HepG2 (cell line): ENCODE data around the gene CCDC57. TPM values are rescaled to one million over a fixed set of nuclear protein-coding genes. Genes with fewer than 3 reads are reported as not detected.
A peak's percentile ranks its signal among the peaks of the same experiment; 100 is the strongest.

Experiments used
- ATRX ChIP-seq: sonication (generic); formaldehyde crosslinking; IDR thresholded peaks from 2 replicates; pipeline ENCODE4 v1.4.0; 2020; ENCODE audit warnings: missing genetic modification reagents, borderline replicate concordance
- NKX3-1 ChIP-seq: sonication (generic); formaldehyde crosslinking; IDR thresholded peaks from 2 replicates; pipeline ENCODE4 v1.5.0; 2020; ENCODE audit warnings: missing genetic modification reagents
- RAD21 ChIP-seq: fragments of 450-650 bp; formaldehyde crosslinking; IDR thresholded peaks from 2 replicates; pipeline ENCODE4 v1.5.0; 2020; ENCODE audit warnings: mild to moderate bottlenecking
- REPIN1 ChIP-seq: sonication (generic); formaldehyde crosslinking; IDR thresholded peaks from 2 replicates; pipeline ENCODE4 v1.8.0; 2022; ENCODE audit warnings: missing genetic modification reagents, low read depth, mild to moderate bottlenecking, borderline replicate concordance
- ZKSCAN5 ChIP-seq: sonication (generic); formaldehyde crosslinking; IDR thresholded peaks from 2 replicates; pipeline ENCODE4 v1.5.1; 2020; ENCODE audit warnings: mild to moderate bottlenecking, missing genetic modification reagents
- ZNF260 ChIP-seq: sonication (generic); formaldehyde crosslinking; IDR thresholded peaks from 2 replicates; pipeline ENCODE4 v1.4.0; 2020; ENCODE audit warnings: missing genetic modification reagents, low read depth, mild to moderate bottlenecking, borderline replicate concordance
- ZNF350 ChIP-seq: sonication (generic); formaldehyde crosslinking; IDR thresholded peaks from 2 replicates; pipeline ENCODE4 v1.4.0; 2020; ENCODE audit warnings: mild to moderate bottlenecking, low read depth, missing genetic modification reagents, borderline replicate concordance
- ZNF616 ChIP-seq: sonication (generic); formaldehyde crosslinking; IDR thresholded peaks from 2 replicates; pipeline ENCODE4 v1.5.0; 2020; ENCODE audit warnings: low read depth, mild to moderate bottlenecking, missing genetic modification reagents
- ZNF7 ChIP-seq: IDR thresholded peaks from 2 replicates; pipeline ENCODE4 v1.6.1; 2016; ENCODE audit warnings: missing biosample characterization, missing genetic modification reagents
- ZNF775 ChIP-seq: sonication (generic); formaldehyde crosslinking; IDR thresholded peaks from 2 replicates; pipeline ENCODE4 v1.4.0; 2020; ENCODE audit warnings: missing genetic modification reagents, mild to moderate bottlenecking, moderate library complexity, borderline replicate concordance
- ZSCAN12 ChIP-seq: sonication (generic); formaldehyde crosslinking; IDR thresholded peaks from 2 replicates; pipeline ENCODE4 v1.9.0; 2021; ENCODE audit warnings: mild to moderate bottlenecking, missing genetic modification reagents
- ZSCAN21 ChIP-seq: sonication (generic); formaldehyde crosslinking; IDR thresholded peaks from 2 replicates; pipeline ENCODE4 v1.8.0; 2022; ENCODE audit warnings: mild to moderate bottlenecking, missing genetic modification reagents, moderate library complexity, borderline replicate concordance
- polyA plus RNA-seq, 8 experiments: library from polyadenylated mRNA; depleted of rRNA in 3 of 8; stranded (reverse) in 7 of 8; unstranded in 1 of 8; fragments of >200 nt; fragmentation: Illumina TruSeq in 4 of 8; extraction: Trizol in 4 of 8; gene quantifications; 2 replicates each; pipeline versions ENCODE4 v1.2.1 to v1.2.3, GENCODE V29; 2011 to 2016; ENCODE audit warnings: low read depth in 4 of 8, missing spikeins in 1 of 8, mixed read lengths in 1 of 8; ENCODE audit not compliant: insufficient read depth in 1 of 8
- total RNA-seq, 5 experiments: library from RNA; depleted of rRNA; stranded (reverse); fragments of >200 nt; fragmentation: Illumina TruSeq; extraction: Trizol; gene quantifications; 2 replicates each; pipeline ENCODE4 v1.2.3, GENCODE V29; 2016; ENCODE audit warnings: low read depth in 1 of 5
- TF ChIP-seq, protein P1 (sequence below): sonication (generic); formaldehyde crosslinking; IDR thresholded peaks from 2 replicates; pipeline ENCODE4 v1.4.0; 2020; ENCODE audit warnings: mild to moderate bottlenecking, missing genetic modification reagents
- TF ChIP-seq, protein P2 (sequence below): sonication (generic); formaldehyde crosslinking; IDR thresholded peaks from 2 replicates; pipeline ENCODE4 v1.8.0; 2022; ENCODE audit warnings: missing genetic modification reagents, low read depth, mild to moderate bottlenecking, borderline replicate concordance
- TF ChIP-seq, protein P3 (sequence below): sonication (generic); formaldehyde crosslinking; IDR thresholded peaks from 2 replicates; pipeline ENCODE4 v1.5.0; 2020; ENCODE audit warnings: missing genetic modification reagents, mild to moderate bottlenecking, borderline replicate concordance

Gene CCDC57
- total and polyA plus RNA-seq, 2 of the 13 experiments (the other 11 are each of a cell fraction or from before 2014, with no cell fraction given) = 59.3 to 59.9 TPM

DNA sequence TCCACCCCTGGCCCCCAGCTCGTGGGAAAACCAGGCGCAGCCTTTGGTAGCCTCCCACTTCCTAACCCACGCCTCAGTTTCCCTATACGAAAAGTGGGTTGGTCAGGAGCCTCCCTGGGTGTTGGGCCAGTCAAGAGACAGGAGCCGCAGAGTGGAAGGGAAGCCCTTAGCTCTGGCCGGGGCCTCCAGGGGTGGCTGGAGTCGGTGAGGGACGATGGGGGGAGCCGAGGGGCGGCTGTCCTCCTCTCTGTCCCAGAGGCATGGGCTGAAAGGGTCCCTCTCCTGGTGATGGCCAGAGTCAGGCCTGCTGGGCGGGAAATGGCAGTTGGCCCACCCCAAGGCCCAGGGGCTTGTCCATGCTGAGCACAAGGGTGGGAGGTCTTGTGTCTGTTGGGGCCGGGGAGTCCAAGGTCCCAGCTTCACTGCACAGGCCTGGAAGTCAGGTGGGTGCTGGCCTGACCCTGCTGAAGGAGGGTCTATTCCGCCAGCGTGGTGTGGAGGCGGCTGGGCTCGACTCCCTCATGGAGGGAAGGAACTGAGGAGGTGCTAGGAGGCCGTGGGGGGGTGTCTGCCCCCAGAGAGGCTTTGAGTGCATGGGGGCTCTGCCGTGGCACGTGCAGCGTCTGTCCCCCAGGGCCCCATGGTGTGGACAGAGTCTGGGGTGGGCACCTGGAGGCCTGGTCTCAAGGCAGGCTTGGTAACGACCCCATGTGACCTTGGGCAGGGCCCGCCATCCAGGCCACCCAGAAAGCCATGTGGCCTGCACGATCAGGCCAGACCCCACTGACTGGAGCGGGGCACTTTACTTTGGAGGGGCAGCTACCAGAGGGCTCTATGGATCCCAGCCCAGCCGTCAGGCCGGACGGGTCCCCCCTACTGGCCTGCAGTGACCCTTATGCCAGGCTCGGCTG, 17.3 kb upstream of the CCDC57 start (continued):
- TF ChIP-seq, protein P1, sequence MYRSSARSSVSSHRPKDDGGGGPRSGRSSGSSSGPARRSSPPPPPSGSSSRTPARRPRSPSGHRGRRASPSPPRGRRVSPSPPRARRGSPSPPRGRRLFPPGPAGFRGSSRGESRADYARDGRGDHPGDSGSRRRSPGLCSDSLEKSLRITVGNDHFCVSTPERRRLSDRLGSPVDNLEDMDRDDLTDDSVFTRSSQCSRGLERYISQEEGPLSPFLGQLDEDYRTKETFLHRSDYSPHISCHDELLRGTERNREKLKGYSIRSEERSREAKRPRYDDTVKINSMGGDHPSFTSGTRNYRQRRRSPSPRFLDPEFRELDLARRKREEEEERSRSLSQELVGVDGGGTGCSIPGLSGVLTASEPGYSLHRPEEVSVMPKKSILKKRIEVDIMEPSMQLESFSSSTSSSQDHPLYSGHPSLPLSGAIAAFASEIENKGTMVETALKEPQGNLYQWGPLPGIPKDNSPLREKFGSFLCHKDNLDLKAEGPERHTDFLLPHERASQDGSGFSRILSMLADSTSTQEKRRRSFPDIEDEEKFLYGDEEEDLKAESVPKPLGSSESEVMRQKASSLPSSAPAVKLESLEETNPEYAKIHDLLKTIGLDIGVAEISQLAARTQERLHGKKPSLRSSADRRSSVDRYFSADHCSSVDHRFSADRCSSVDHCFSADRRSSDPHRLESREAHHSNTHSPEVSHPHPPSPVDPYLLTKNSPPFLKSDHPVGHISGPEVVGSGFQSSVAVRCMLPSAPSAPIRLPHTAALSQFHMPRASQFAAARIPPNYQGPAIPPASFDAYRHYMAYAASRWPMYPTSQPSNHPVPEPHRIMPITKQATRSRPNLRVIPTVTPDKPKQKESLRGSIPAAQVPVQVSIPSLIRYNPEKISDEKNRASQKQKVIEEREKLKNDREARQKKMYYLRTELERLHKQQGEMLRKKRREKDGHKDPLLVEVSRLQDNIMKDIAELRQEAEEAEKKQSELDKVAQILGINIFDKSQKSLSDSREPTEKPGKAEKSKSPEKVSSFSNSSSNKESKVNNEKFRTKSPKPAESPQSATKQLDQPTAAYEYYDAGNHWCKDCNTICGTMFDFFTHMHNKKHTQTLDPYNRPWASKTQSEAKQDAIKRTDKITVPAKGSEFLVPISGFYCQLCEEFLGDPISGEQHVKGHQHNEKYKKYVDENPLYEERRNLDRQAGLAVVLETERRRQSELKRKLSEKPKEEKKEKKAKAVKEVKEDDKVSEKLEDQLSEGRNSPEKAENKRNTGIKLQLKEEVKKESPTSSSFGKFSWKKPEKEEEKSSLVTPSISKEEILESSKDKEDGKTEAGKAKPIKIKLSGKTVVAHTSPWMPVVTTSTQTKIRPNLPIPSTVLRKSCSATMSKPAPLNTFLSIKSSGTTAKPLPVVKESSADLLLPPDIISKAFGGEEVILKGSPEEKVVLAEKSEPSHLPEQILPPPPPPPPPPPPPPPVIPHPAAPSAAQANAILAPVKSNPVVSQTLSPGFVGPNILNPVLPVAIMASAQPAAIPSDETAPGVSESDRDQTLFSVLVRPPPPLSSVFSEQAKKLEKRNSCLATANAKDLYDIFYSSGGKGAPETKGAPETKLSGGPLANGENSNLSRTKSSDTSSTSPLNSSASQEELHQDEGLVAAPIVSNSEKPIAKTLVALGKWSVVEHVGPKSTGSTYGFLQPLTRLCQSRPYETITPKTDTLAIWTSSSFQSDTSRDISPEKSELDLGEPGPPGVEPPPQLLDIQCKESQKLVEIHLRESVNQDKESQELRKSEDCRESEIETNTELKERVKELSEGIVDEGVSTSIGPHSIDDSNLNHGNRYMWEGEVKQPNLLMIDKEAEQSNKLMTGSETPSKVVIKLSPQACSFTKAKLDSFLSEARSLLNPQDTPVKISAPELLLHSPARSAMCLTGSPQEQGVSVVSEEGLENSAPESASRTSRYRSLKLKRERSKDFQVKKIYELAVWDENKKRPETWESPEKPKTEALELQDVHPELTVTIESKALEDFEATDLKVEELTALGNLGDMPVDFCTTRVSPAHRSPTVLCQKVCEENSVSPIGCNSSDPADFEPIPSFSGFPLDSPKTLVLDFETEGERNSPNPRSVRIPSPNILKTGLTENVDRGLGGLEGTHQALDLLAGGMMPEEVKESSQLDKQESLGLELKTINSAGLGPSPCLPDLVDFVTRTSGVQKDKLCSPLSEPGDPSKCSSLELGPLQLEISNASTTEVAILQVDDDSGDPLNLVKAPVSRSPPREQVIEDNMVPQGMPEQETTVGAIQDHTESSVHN (CRISPR knock-in tag) = no peak
- peak; percentile 93 for TF ChIP-seq ZSCAN21 (CRISPR knock-in tag)
- TF ChIP-seq, protein P2, sequence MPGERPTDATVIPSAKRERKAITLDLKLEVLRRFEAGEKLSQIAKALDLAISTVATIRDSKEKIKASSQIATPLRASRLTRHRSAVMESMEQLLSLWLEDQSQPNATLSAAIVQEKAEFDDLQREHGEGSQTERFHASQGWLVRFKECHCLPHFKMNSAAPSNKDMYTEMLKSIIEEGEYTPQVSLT (CRISPR knock-in tag) = no peak; the same call in 1 of the 2 replicates
- peak; percentile 46; the same call in 1 of the 2 replicates for TF ChIP-seq REPIN1 (CRISPR knock-in tag)
- no peak for TF ChIP-seq ZNF260
- TF ChIP-seq ZNF775 = 0 out of 2 replicates have a peak, but pooled peaks have one; percentile 3
- no peak; the same call in 1 of the 2 replicates for TF ChIP-seq RAD21 (CRISPR knock-in tag)
- no peak for TF ChIP-seq ATRX
- TF ChIP-seq ZNF350 = peak; percentile 46; the same call in 1 of the 2 replicates
- no peak for TF ChIP-seq ZNF7 (CRISPR knock-in tag)
- no peak for TF ChIP-seq ZNF616
- TF ChIP-seq NKX3-1 = no peak
- TF ChIP-seq, protein P3, sequence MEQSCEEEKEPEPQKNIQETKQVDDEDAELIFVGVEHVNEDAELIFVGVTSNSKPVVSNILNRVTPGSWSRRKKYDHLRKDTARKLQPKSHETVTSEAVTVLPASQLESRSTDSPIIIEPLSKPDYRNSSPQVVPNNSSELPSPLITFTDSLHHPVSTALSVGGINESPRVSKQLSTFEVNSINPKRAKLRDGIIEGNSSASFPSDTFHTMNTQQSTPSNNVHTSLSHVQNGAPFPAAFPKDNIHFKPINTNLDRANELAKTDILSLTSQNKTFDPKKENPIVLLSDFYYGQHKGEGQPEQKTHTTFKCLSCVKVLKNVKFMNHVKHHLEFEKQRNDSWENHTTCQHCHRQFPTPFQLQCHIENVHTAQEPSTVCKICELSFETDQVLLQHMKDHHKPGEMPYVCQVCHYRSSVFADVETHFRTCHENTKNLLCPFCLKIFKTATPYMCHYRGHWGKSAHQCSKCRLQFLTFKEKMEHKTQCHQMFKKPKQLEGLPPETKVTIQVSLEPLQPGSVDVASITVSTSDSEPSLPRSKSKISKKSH (CRISPR knock-in tag) = no peak; the same call in 1 of the 2 replicates
- no peak for TF ChIP-seq ZSCAN12 (CRISPR knock-in tag)
- peak; percentile 48; the same call in 1 of the 2 replicates for TF ChIP-seq ZKSCAN5 (CRISPR knock-in tag)
